GM12878 (cell line): ENCODE results near the gene CHL1. TPM values are rescaled to one million over a fixed set of nuclear protein-coding genes. Genes with fewer than 3 reads are reported as not detected.

Experiments
- ATF7 ChIP-seq: fragments of 450-650 bp; IDR thresholded peaks from 2 replicates; pipeline ENCODE4 v1.6.1; 2016; ENCODE audit warnings: low read depth, mild to moderate bottlenecking
- BHLHE40 ChIP-seq, 2 experiments: fragments of 450-650 bp in 1 of 2; IDR thresholded peaks; 2 replicates each; pipeline ENCODE4 v1.6.1; 2011 to 2017; ENCODE audit warnings: low read depth in 2 of 2, borderline replicate concordance in 1 of 2, improper control_type of control experiment in 1 of 2, low read length in 1 of 2, mild to moderate bottlenecking in 1 of 2
- BMI1 ChIP-seq: fragments of 450-650 bp; IDR thresholded peaks from 2 replicates; pipeline ENCODE4 v1.6.1; 2016; ENCODE audit warnings: mild to moderate bottlenecking, moderate library complexity, borderline replicate concordance
- CEBPB ChIP-seq, 2 experiments: fragments of 150-350 bp in 1 of 2; IDR thresholded peaks; 2 replicates each; pipeline ENCODE4 v1.6.1; 2012 to 2014; ENCODE audit warnings: low read depth in 2 of 2, low read length in 2 of 2, borderline replicate concordance in 1 of 2, inconsistent platforms in 1 of 2
- DPF2 ChIP-seq: fragments of 450-650 bp; IDR thresholded peaks from 2 replicates; pipeline ENCODE4 v1.6.1; 2017; ENCODE audit warnings: mild to moderate bottlenecking
- ESRRA ChIP-seq: IDR thresholded peaks from 2 replicates; pipeline ENCODE4 v1.6.1; 2012; ENCODE audit warnings: mild to moderate bottlenecking, low read length, improper control_type of control experiment
- HDGF ChIP-seq: fragments of 450-650 bp; IDR thresholded peaks from 2 replicates; pipeline ENCODE4 v1.6.1; 2016; ENCODE audit warnings: antibody characterized with exemption
- IKZF2 ChIP-seq, 2 experiments: fragments of 450-650 bp; IDR thresholded peaks; 2 replicates each; pipeline ENCODE4 v1.6.1; 2017; ENCODE audit warnings: mild to moderate bottlenecking in 2 of 2, moderate library complexity in 2 of 2
- MTA2 ChIP-seq: fragments of 450-650 bp; IDR thresholded peaks from 2 replicates; pipeline ENCODE4 v1.6.1; 2016; ENCODE audit warnings: low read depth, mild to moderate bottlenecking, moderate library complexity
- SMARCA5 ChIP-seq: fragments of 450-650 bp; IDR thresholded peaks from 2 replicates; pipeline ENCODE4 v1.6.1; 2017; ENCODE audit warnings: mild to moderate bottlenecking
- SMC3 ChIP-seq: IDR thresholded peaks from 2 replicates; pipeline ENCODE4 v1.6.1; 2011; ENCODE audit warnings: low read length, improper control_type of control experiment, borderline replicate concordance
- TCF12 ChIP-seq: IDR thresholded peaks from 2 replicates; pipeline ENCODE4 v1.6.1; 2011; ENCODE audit warnings: low read depth, mild to moderate bottlenecking, low read length
- ZNF217 ChIP-seq: fragments of 450-650 bp; IDR thresholded peaks from 2 replicates; pipeline ENCODE4 v1.6.1; 2017; ENCODE audit warnings: antibody characterized with exemption, mild to moderate bottlenecking
- ZNF274 ChIP-seq: IDR thresholded peaks from one replicate; pipeline ENCODE4 v1.8.0; 2011; ENCODE audit not compliant: insufficient read length, insufficient read depth
- polyA plus RNA-seq, 11 experiments: library from polyadenylated mRNA; depleted of rRNA in 4 of 11; unstranded in 6 of 11; stranded (reverse) in 5 of 11; fragments of >200 nt; fragmentation: Nextera tagmentation in 4 of 11; fragmentation: Illumina TruSeq in 1 of 11; extraction: Ambion mirVana in 4 of 11; extraction: Trizol in 1 of 11; gene quantifications; 1 replicate in 1 of 11; 2 replicates in 10 of 11; pipeline versions ENCODE4 v1.2.1 to v1.2.3, GENCODE V29; 2011 to 2016; ENCODE audit warnings: inconsistent platforms in 2 of 11, missing spikeins in 2 of 11, low read depth in 1 of 11
- total RNA-seq, 4 experiments: library from RNA; depleted of rRNA in 3 of 4; stranded (reverse); fragments of >200 nt in 3 of 4; fragmentation: Illumina TruSeq in 1 of 4; extraction: Trizol in 1 of 4; gene quantifications; 2 replicates each; pipeline versions ENCODE4 v1.2.1 to v1.2.3, GENCODE V29; 2013 to 2021
- TF ChIP-seq, protein P1 (sequence below): fragments of 150-350 bp; IDR thresholded peaks from 2 replicates; pipeline ENCODE4 v1.6.1; 2016; ENCODE audit warnings: low read depth, low read length
- TF ChIP-seq, protein P2 (sequence below): IDR thresholded peaks from 2 replicates; pipeline ENCODE4 v1.6.1; 2012; ENCODE audit warnings: mild to moderate bottlenecking, low read depth, low read length
- TF ChIP-seq, protein P3 (sequence below): IDR thresholded peaks from 2 replicates; pipeline ENCODE4 v1.6.1; 2011; ENCODE audit warnings: borderline replicate concordance, low read depth, mild to moderate bottlenecking, moderate library complexity, mixed read lengths, low read length; ENCODE audit not compliant: insufficient read depth; ENCODE audit errors: extremely low read length
- TF ChIP-seq, protein P4 (sequence below): fragments of 450-650 bp; formaldehyde crosslinking; IDR thresholded peaks from 2 replicates; pipeline ENCODE4 v1.4.0; 2022; ENCODE audit warnings: mild to moderate bottlenecking, moderate library complexity
- TF ChIP-seq, protein P5 (sequence below): fragments of 150-350 bp; IDR thresholded peaks from 2 replicates; pipeline ENCODE4 v1.6.1; 2014; ENCODE audit warnings: mild to moderate bottlenecking, low read depth, low read length

CHL1 gene
- total and polyA plus RNA-seq, 10 of the 15 experiments (the other 5 are each of a cell fraction or from before 2014, with no cell fraction given), result 0.71 to 30.4 (median 1.8) TPM

DNA sequence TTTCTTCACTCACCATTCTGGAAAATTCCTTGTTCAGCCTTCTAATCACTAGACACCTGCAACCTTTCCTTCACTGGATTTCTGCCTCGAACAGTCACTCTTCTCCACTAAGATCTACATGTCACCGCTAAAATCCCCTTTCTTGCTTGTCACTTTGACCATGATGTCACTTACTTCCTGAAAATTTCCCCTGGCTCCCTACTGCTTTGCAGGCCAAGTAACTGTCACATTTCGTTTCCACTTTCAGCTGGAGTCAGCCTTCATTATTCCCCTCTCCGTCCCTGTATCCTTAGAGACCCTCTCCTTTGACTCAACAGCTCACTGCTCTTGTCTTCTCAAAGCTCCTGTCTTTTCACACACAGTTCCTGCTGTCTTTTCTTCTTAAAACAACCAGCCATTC, 15.9 kb downstream of the CHL1 start (continued):
- TF ChIP-seq, protein P1, sequence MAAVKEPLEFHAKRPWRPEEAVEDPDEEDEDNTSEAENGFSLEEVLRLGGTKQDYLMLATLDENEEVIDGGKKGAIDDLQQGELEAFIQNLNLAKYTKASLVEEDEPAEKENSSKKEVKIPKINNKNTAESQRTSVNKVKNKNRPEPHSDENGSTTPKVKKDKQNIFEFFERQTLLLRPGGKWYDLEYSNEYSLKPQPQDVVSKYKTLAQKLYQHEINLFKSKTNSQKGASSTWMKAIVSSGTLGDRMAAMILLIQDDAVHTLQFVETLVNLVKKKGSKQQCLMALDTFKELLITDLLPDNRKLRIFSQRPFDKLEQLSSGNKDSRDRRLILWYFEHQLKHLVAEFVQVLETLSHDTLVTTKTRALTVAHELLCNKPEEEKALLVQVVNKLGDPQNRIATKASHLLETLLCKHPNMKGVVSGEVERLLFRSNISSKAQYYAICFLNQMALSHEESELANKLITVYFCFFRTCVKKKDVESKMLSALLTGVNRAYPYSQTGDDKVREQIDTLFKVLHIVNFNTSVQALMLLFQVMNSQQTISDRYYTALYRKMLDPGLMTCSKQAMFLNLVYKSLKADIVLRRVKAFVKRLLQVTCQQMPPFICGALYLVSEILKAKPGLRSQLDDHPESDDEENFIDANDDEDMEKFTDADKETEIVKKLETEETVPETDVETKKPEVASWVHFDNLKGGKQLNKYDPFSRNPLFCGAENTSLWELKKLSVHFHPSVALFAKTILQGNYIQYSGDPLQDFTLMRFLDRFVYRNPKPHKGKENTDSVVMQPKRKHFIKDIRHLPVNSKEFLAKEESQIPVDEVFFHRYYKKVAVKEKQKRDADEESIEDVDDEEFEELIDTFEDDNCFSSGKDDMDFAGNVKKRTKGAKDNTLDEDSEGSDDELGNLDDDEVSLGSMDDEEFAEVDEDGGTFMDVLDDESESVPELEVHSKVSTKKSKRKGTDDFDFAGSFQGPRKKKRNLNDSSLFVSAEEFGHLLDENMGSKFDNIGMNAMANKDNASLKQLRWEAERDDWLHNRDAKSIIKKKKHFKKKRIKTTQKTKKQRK, result no peak
- peak in 1 of 2 experiments; percentile 8; a peak in 1 of 4 replicates for TF ChIP-seq BHLHE40 (IDR thresholded peaks at IDR 0.05; ENCODE audit: borderline replicate concordance in 1 of 2, low read depth in 2 of 2, low read length in 1 of 2)
- TF ChIP-seq IKZF2 (IDR thresholded peaks at IDR 0.05), result peak; percentile 96
- TF ChIP-seq SMARCA5, result no peak
- TF ChIP-seq, protein P2, sequence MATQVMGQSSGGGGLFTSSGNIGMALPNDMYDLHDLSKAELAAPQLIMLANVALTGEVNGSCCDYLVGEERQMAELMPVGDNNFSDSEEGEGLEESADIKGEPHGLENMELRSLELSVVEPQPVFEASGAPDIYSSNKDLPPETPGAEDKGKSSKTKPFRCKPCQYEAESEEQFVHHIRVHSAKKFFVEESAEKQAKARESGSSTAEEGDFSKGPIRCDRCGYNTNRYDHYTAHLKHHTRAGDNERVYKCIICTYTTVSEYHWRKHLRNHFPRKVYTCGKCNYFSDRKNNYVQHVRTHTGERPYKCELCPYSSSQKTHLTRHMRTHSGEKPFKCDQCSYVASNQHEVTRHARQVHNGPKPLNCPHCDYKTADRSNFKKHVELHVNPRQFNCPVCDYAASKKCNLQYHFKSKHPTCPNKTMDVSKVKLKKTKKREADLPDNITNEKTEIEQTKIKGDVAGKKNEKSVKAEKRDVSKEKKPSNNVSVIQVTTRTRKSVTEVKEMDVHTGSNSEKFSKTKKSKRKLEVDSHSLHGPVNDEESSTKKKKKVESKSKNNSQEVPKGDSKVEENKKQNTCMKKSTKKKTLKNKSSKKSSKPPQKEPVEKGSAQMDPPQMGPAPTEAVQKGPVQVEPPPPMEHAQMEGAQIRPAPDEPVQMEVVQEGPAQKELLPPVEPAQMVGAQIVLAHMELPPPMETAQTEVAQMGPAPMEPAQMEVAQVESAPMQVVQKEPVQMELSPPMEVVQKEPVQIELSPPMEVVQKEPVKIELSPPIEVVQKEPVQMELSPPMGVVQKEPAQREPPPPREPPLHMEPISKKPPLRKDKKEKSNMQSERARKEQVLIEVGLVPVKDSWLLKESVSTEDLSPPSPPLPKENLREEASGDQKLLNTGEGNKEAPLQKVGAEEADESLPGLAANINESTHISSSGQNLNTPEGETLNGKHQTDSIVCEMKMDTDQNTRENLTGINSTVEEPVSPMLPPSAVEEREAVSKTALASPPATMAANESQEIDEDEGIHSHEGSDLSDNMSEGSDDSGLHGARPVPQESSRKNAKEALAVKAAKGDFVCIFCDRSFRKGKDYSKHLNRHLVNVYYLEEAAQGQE, result no peak
- no peak for TF ChIP-seq SMC3
- peak; percentile 89 for TF ChIP-seq HDGF
- TF ChIP-seq ESRRA, result no peak
- TF ChIP-seq CEBPB (IDR thresholded peaks at IDR 0.05; ENCODE audit: borderline replicate concordance in 1 of 2, low read depth in 2 of 2, low read length in 2 of 2), result no peak
- TF ChIP-seq ZNF217, result no peak
- TF ChIP-seq BMI1, result no peak
- no peak for TF ChIP-seq TCF12
- TF ChIP-seq, protein P3, sequence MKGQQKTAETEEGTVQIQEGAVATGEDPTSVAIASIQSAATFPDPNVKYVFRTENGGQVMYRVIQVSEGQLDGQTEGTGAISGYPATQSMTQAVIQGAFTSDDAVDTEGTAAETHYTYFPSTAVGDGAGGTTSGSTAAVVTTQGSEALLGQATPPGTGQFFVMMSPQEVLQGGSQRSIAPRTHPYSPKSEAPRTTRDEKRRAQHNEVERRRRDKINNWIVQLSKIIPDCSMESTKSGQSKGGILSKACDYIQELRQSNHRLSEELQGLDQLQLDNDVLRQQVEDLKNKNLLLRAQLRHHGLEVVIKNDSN, result no peak
- TF ChIP-seq, protein P4, sequence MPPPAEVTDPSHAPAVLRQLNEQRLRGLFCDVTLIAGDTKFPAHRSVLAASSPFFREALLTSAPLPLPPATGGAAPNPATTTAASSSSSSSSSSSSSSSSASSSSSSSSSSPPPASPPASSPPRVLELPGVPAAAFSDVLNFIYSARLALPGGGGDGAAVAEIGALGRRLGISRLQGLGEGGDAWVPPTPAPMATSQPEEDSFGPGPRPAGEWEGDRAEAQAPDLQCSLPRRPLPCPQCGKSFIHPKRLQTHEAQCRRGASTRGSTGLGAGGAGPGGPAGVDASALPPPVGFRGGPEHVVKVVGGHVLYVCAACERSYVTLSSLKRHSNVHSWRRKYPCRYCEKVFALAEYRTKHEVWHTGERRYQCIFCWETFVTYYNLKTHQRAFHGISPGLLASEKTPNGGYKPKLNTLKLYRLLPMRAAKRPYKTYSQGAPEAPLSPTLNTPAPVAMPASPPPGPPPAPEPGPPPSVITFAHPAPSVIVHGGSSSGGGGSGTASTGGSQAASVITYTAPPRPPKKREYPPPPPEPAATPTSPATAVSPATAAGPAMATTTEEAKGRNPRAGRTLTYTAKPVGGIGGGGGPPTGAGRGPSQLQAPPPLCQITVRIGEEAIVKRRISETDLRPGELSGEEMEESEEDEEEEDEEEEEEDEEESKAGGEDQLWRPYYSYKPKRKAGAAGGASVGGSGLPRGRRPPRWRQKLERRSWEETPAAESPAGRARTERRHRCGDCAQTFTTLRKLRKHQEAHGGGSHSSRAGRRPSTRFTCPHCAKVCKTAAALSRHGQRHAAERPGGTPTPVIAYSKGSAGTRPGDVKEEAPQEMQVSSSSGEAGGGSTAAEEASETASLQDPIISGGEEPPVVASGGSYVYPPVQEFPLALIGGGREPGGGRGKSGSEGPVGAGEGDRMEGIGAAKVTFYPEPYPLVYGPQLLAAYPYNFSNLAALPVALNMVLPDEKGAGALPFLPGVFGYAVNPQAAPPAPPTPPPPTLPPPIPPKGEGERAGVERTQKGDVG (CRISPR knock-in tag), result no peak
- TF ChIP-seq ZNF274, result no peak
- peak; percentile 60; the same call in 1 of the 2 replicates for TF ChIP-seq MTA2
- peak; percentile 67; the same call in 1 of the 2 replicates for TF ChIP-seq DPF2
- TF ChIP-seq, protein P5, sequence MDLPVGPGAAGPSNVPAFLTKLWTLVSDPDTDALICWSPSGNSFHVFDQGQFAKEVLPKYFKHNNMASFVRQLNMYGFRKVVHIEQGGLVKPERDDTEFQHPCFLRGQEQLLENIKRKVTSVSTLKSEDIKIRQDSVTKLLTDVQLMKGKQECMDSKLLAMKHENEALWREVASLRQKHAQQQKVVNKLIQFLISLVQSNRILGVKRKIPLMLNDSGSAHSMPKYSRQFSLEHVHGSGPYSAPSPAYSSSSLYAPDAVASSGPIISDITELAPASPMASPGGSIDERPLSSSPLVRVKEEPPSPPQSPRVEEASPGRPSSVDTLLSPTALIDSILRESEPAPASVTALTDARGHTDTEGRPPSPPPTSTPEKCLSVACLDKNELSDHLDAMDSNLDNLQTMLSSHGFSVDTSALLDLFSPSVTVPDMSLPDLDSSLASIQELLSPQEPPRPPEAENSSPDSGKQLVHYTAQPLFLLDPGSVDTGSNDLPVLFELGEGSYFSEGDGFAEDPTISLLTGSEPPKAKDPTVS, result peak; percentile 73; the same call in 1 of the 2 replicates
- peak; percentile 98 for TF ChIP-seq ATF7
